DMS153 (cell line): ENCODE results near the gene NEDD4L.

Experiments
- DNase-seq: peaks from one replicate; lab custom pipeline; 2025; lab: John Stamatoyannopoulos, UW

NEDD4L gene

GRCh38 chr18:58291131-58291530 is 247.1 kb downstream of the NEDD4L start:
- no peak for DNase-seq

GRCh38 chr18:58292638-58293037 is 248.6 kb downstream of the NEDD4L start:
- DNase-seq = no peak

- DNase-seq = no peak
Measured at GRCh38 chr18:58297198-58297597, 253.2 kb downstream of the NEDD4L start.

GRCh38 chr18:58298251-58299134 is 254.5 kb downstream of the NEDD4L start:
- no peak for DNase-seq

- DNase-seq = no peak
Measured at GRCh38 chr18:58299135-58299473, 255.1 kb downstream of the NEDD4L start.

- DNase-seq = no peak
Measured at GRCh38 chr18:58299936-58300335, 255.9 kb downstream of the NEDD4L start.

GRCh38 chr18:58300867-58301266 is 256.8 kb downstream of the NEDD4L start:
- DNase-seq = no peak

GRCh38 chr18:58302811-58303210 is 258.8 kb downstream of the NEDD4L start:
- DNase-seq = no peak

- DNase-seq = no peak
Measured at GRCh38 chr18:58303363-58303762, 259.3 kb downstream of the NEDD4L start.

GRCh38 chr18:58305792-58306191 is 261.8 kb downstream of the NEDD4L start:
- no peak for DNase-seq

- no peak for DNase-seq
Measured at GRCh38 chr18:58307441-58307840, 263.4 kb downstream of the NEDD4L start.

- DNase-seq = no peak
Measured at GRCh38 chr18:58308463-58308862, 264.4 kb downstream of the NEDD4L start.

GRCh38 chr18:58309099-58309498 is 265.1 kb downstream of the NEDD4L start:
- DNase-seq = no peak

- no peak for DNase-seq
Measured at GRCh38 chr18:58309610-58310239, 265.7 kb downstream of the NEDD4L start.

- DNase-seq = no peak
Measured at GRCh38 chr18:58310517-58310916, 266.5 kb downstream of the NEDD4L start.

GRCh38 chr18:58311390-58311789 is 267.4 kb downstream of the NEDD4L start:
- no peak for DNase-seq

- DNase-seq = no peak
Measured at GRCh38 chr18:58313491-58314032, 269.5 kb downstream of the NEDD4L start.

GRCh38 chr18:58314284-58314683 is 270.3 kb downstream of the NEDD4L start:
- DNase-seq = no peak

- no peak for DNase-seq
Measured at GRCh38 chr18:58315041-58315440, 271.0 kb downstream of the NEDD4L start.

GRCh38 chr18:58315739-58316215 is 271.8 kb downstream of the NEDD4L start:
- no peak for DNase-seq

- DNase-seq = no peak
Measured at GRCh38 chr18:58316396-58317342, 272.6 kb downstream of the NEDD4L start.

- no peak for DNase-seq
Measured at GRCh38 chr18:58319719-58320118, 275.7 kb downstream of the NEDD4L start.
